MCF 10A (cell line): Measurements from ENCODE around the gene NIM1K. TPM values are rescaled to one million over a fixed set of nuclear protein-coding genes. Genes with fewer than 3 reads are reported as not detected.

ENCODE experiments used
- BruUV-seq: library from RNA; stranded (reverse); fragments of 400-500 nt; replicated peaks from 2 replicates; lab custom pipeline; 2021; lab: Mats Ljungman, UMichigan
- CTCF ChIA-PET: fragments of 300-600 bp; sonication (Branson Sonifier 250); formaldehyde crosslinking; extraction: SDS; loops from one replicate; lab custom pipeline; 2021; ENCODE audit warnings: antibody characterized with exemption, inconsistent platforms; lab: Yijun Ruan, JAX
- POLR2A ChIA-PET: fragments of 300-600, 350-650 bp; sonication (Branson Sonifier 250); formaldehyde crosslinking; extraction: SDS; loops from one replicate; lab custom pipeline; 2020; ENCODE audit warnings: antibody characterized with exemption, inconsistent platforms; lab: Yijun Ruan, JAX
- DNase-seq: peaks from one replicate; pipeline ENCODE4 v3.0.0-alpha.2; 2018; ENCODE audit not compliant: unreplicated experiment
- H3K27ac Mint-ChIP-seq: one replicate; pipeline ENCODE4 v1.8.0; 2022; ENCODE audit warnings: mild to moderate bottlenecking, low read depth, mixed read lengths; ENCODE audit not compliant: unreplicated experiment
- H3K27me3 Mint-ChIP-seq: one replicate; pipeline ENCODE4 v1.8.0; 2022; ENCODE audit warnings: mixed read lengths; ENCODE audit not compliant: insufficient read depth, unreplicated experiment
- H3K36me3 Mint-ChIP-seq: one replicate; pipeline ENCODE4 v1.8.0; 2022; ENCODE audit warnings: mild to moderate bottlenecking, moderate library complexity, mixed read lengths; ENCODE audit not compliant: insufficient read depth, unreplicated experiment
- H3K4me1 Mint-ChIP-seq: one replicate; pipeline ENCODE4 v1.8.0; 2022; ENCODE audit warnings: mixed read lengths; ENCODE audit not compliant: insufficient read depth, unreplicated experiment
- H3K4me3 Mint-ChIP-seq: one replicate; pipeline ENCODE4 v1.8.0; 2022; ENCODE audit warnings: mild to moderate bottlenecking, moderate library complexity, mixed read lengths; ENCODE audit not compliant: unreplicated experiment
- H3K9me3 Mint-ChIP-seq: one replicate; pipeline ENCODE4 v1.8.0; 2022; ENCODE audit warnings: mixed read lengths; ENCODE audit not compliant: unreplicated experiment
- intact Hi-C: fragments of 100-400 bp; cut with micrococcal nuclease; formaldehyde crosslinking; loops from 2 replicates; pipeline ENCODE4 v1.14.1; 2022
- total RNA-seq: library from RNA; stranded (reverse); gene quantifications from 2 replicates; pipeline ENCODE4 v1.2.3, GENCODE V29; 2022
- TF ChIP-seq, protein P1 (sequence below): fragments of 200-600 bp; IDR thresholded peaks from one replicate; pipeline ENCODE4 v1.8.0; 2022; ENCODE audit warnings: antibody characterized with exemption, mild to moderate bottlenecking; ENCODE audit not compliant: unreplicated experiment

The NIM1K gene
- total RNA-seq, 1 experiment from 2014 or later: not detected

DNA sequence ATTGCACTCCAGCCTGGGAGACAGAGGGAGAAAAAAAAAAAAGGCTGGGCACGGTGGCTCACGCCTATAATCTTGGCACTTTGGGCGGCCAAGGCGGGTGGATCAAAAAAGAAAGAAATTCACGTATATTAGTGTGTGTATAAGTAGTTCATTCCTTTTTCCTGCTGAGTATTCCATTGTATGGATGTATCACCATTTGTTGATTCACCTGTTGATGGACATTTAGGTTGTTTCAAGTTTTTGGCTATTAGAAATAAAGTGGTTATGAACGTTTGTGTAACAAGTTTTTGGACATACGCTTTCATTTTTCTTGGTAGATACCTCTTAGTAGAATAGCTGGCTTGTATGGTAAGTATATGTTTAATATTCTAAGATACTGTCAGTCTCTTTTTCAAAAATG lies 42.8 kb upstream of the NIM1K start:
- Mint-ChIP-seq H3K27me3 (no peaks in the 10 kb centered on the region), H3K27ac (no peak overlapping the region), H3K36me3 (peaks cover 72% of the 10 kb centered on the region), H3K4me3 (no peak overlapping the region), H3K4me1 (no peaks in the 10 kb centered on the region), H3K9me3 (no peaks in the 10 kb centered on the region)
- TF ChIP-seq, protein P1, sequence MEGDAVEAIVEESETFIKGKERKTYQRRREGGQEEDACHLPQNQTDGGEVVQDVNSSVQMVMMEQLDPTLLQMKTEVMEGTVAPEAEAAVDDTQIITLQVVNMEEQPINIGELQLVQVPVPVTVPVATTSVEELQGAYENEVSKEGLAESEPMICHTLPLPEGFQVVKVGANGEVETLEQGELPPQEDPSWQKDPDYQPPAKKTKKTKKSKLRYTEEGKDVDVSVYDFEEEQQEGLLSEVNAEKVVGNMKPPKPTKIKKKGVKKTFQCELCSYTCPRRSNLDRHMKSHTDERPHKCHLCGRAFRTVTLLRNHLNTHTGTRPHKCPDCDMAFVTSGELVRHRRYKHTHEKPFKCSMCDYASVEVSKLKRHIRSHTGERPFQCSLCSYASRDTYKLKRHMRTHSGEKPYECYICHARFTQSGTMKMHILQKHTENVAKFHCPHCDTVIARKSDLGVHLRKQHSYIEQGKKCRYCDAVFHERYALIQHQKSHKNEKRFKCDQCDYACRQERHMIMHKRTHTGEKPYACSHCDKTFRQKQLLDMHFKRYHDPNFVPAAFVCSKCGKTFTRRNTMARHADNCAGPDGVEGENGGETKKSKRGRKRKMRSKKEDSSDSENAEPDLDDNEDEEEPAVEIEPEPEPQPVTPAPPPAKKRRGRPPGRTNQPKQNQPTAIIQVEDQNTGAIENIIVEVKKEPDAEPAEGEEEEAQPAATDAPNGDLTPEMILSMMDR: no peak
- no TSS peak for BruUV-seq
- intact Hi-C loops: no loop called here
- CTCF ChIA-PET: interaction anchor here (0.7 to 1.4 kb wide), 2 partner anchors 10 to 346 kb away, joined by 3 to 7 read pairs; no protein-coding TSS in a partner anchor
- no peak for DNase-seq
- POLR2A ChIA-PET: no interaction called here

DNA sequence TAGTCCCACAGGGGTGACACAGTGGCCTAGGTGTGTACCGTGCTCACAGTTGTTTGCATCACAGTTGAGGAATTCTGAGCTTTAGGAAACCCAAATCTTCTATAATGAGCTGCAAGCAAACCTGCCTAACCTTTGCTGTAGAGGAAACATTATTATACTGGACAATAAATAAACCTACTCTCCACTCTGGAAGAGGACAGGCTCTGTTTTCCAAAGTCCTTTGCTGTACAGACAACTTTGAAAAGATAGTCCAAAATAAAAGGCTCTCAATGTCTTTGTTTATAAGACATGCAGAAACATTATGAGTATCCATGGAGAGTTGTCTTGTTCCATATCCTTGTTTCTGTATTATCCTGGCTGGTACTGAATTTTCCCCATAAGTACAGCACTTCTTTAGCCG lies 42.0 kb upstream of the NIM1K start:
- DNase-seq: no peak
- H3K27me3 Mint-ChIP-seq: no peaks in the 10 kb centered on the region
- H3K4me3 Mint-ChIP-seq: no peak overlapping the region
- H3K9me3 Mint-ChIP-seq: no peaks in the 10 kb centered on the region
- H3K4me1 Mint-ChIP-seq: no peaks in the 10 kb centered on the region
- H3K27ac Mint-ChIP-seq: no peak overlapping the region
- no TSS peak for BruUV-seq
- POLR2A ChIA-PET: no interaction called here
- CTCF ChIA-PET: interaction anchor here (0.5 to 1.4 kb wide), 3 partner anchors 11 to 49 kb away, joined by 3 to 7 read pairs (median 4); no protein-coding TSS in a partner anchor
- TF ChIP-seq, protein P1: no peak
- intact Hi-C loops: no loop called here
- peaks cover 65% of the 10 kb centered on the region for H3K36me3 Mint-ChIP-seq

DNA sequence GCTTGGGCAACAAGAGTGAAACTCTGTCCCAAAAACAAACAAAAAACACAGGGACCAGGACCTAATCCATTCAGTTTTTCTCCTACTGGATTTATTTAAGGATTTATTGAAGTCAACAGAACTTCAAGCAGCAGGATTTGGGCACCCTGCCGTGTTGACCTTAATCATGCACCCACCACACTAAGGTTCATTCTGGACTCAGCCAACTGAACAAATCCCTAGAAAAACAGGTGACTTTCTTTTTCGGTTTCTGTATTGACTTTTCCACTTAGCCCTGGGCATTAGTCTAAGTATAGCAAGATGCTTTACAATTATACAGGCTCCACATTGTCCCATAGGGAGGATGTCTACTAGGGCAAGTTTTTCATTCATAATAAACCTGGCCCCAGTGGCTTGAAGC lies 41.3 kb upstream of the NIM1K start:
- Mint-ChIP-seq H3K4me1 (no peaks in the 10 kb centered on the region), H3K27ac (no peak overlapping the region), H3K9me3 (no peaks in the 10 kb centered on the region), H3K4me3 (no peak overlapping the region), H3K36me3 (peaks cover 70% of the 10 kb centered on the region), H3K27me3 (no peaks in the 10 kb centered on the region)
- no TSS peak for BruUV-seq
- POLR2A ChIA-PET: no interaction called here
- CTCF ChIA-PET: interaction anchor here (0.6 kb wide), 2 partner anchors 11 to 37 kb away, joined by 3 read pairs; no protein-coding TSS in a partner anchor
- DNase-seq: no peak
- TF ChIP-seq, protein P1: no peak
- intact Hi-C loops: no loop called here

DNA sequence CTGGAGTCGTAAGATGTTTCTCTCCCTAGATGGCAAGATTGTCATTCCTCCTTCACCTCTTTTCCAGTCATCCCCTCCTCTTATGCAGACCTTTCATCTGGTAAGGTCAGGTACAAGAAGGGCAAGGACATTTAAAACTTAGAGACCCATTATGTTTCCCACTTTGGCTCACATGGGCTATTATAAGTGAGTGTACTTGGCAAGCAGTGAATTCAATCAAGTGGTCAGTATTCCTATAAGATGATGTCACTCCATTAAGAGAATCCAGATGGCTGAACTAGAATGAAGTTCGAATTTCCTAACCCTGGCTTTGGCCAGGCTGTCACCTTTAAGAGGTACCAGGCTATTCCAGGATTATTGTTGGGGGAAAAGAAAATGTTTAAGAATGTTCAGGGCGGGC lies 39.1 kb upstream of the NIM1K start:
- BruUV-seq: no TSS peak
- Mint-ChIP-seq H3K4me1 (no peaks in the 10 kb centered on the region), H3K9me3 (no peaks in the 10 kb centered on the region), H3K4me3 (no peak overlapping the region), H3K27me3 (no peaks in the 10 kb centered on the region), H3K27ac (no peak overlapping the region), H3K36me3 (peaks cover 57% of the 10 kb centered on the region)
- POLR2A ChIA-PET: no interaction called here
- DNase-seq: no peak
- CTCF ChIA-PET: interaction anchor here (0.7 to 1.3 kb wide), 2 partner anchors 13 to 235 kb away, joined by 3 to 4 read pairs; no protein-coding TSS in a partner anchor
- intact Hi-C loops: no loop called here
- TF ChIP-seq, protein P1: no peak
